ENCODE measurements around the gene PTCD3.

The PTCD3 gene

DNA sequence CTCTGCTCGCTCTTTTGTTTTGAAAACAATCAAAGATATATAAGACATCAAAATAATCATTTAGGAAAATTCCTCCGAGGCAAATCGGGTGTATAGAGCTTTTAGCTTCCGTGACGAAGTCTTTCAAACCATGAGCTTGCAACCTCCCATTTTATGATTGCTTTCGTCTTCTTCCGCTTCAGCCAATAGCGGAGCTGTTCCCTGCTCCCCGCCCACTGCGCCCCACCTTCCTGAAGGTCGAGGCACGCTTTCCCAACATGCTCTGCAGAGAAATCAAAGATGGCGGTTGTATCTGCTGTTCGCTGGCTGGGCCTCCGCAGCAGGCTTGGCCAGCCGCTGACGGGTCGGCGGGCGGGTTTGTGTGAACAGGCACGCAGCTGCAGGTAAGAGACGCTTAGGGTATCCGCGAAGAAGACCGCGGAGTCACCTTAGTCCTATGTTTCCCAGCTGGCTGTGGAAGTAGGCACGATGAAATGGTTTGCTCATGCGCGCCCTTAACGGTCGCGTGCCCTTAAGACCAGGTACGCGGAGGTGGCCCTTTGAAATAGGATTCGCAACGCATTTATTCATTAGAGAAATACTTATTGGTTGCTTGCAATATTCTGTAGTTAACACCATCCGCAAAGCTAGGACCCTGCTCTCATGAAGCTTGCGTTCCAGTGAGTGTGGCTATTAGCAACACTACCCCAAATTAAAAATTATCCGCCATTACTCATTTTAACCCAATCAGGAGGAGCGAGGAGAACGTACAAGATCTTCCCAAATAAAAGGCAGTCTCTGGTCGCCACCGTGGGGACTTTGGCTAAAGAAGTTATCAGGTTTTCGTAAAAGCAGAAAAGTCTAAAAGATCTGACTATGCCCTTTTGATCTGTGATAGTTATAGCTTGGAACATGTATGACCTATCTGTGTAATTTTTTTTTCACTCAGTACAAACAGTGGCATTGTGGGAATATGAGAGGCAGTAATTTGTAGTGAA, at the start of gene PTCD3:
TSS of gene PTCD3 (plus strand) at position 267 of the 977 bp plus-strand sequence. CDS start at position 280, 13 bp downstream.
- DNase-seq (ENCODE audit: low read depth in 2 of 2), result peak; percentile 91 to 92

DNA sequence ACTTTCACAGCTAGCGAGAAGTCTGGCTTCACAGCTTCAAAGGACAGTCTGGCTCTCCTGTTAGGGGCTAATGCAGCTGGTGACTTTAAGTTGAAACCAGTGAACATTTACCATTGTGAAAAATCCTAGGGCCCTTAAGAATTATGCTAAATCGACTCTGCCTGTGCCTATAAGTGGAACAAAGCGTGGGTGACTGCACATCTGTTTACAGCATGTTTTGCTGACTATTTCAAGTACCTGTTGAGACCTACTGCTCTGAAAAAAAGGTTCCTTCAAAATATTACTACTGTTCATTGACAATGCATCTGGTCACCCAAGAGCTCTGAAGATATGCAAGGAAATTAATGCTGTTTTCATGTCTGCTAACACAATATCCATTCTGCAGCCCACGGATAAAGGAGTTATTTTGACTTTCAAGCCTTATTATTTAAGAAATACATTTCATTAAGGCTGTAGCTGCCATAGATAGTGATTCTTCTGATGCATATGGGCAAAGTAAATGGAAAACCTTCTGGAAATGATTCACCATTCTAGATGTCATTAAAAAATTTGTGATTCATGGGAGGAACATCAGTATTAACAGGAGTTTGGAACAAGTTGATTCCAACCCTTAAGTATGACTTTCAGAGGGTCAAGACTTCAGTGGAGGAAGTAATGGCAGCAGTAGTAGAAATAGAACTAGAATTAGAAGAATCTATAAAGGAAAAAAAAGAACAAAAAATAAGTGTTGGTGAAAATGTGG, 49.3 kb upstream of the PTCD3 start:
- DNase-seq (ENCODE audit: low read depth in 2 of 2), result no peak

DNA sequence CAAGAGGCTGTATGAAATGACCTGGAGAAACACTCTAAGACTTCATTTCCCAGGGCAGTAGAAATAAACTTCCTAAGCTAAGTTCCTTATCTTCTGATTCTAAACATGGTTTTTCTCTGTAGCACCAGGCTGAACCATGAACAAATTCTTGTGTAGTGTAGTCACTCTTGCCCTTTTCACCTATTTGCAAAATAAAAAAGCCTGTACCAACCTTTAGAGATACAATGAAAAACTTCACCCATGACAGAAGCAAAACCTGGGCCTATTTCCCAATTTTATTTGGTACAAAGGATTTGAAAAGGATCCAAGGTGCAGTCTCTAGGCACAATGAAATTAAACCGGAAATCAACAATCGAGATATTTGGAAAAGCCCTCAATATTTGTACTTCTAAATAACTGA, 44.0 kb upstream of the PTCD3 start:
- DNase-seq (ENCODE audit: low read depth in 2 of 2), result no peak

DNA sequence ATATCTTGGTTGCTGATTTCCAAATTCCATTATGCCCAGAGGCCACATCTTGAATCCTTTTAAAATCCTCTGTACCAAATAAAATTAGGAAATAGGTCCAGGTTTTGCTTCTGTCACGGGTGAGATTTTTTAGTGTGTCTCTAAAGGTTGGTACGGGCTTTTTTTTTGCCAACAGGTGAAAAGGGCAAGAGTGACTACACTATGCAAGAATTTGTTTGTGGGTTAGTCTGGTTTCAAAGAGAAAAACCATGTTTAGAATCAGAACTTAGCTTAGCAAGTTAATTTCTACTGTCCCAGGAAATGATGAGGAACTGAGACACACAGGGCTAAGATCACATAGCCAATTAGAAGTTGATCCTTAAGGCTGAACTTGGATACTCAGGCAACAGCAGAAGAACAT, 42.0 kb upstream of the PTCD3 start:
- DNase-seq (ENCODE audit: low read depth in 2 of 2), result no peak

GRCh38 chr2:86065512-86065911, 40.5 kb upstream of the PTCD3 start:
- no peak for DNase-seq (ENCODE audit: low read depth in 2 of 2)

GRCh38 chr2:86066007-86066578, 39.9 kb upstream of the PTCD3 start:
- no peak for DNase-seq (ENCODE audit: low read depth in 2 of 2)

GRCh38 chr2:86066915-86067314, 39.1 kb upstream of the PTCD3 start:
- DNase-seq (ENCODE audit: low read depth in 2 of 2), result no peak

DNA sequence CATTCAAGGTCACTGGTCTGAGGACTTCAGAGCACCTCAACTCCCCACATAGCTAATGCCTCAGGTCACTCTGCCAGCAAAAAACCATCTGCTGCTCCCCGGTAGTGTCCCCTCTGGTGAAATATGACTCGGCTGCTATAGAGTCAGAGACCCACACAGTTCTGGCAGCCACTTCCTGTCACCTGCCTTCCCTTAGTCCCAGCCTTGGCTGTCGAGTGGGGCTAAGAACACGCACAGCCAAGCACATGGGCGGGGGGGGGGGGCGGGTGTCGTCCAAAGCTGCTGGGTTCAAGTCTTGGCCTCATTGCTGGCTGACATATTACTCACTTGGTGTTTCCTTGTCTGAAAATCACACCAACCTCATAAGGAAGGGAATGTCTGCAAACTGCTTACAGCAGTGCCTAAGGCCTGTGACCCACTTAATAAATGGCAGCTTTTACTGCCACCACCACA, 37.9 kb upstream of the PTCD3 start:
- DNase-seq (ENCODE audit: low read depth in 2 of 2), result peak in 1 of 2 donors; percentile 4

GRCh38 chr2:86068648-86069047, 37.4 kb upstream of the PTCD3 start:
- no peak for DNase-seq (ENCODE audit: low read depth in 2 of 2)

GRCh38 chr2:86069091-86069685, 36.8 kb upstream of the PTCD3 start:
- DNase-seq (ENCODE audit: low read depth in 2 of 2), result no peak

- DNase-seq (ENCODE audit: low read depth in 2 of 2), result no peak
Observed at GRCh38 chr2:86069783-86070339, 36.2 kb upstream of the PTCD3 start.

- DNase-seq (ENCODE audit: low read depth in 2 of 2), result no peak
Observed at GRCh38 chr2:86070868-86071267, 35.2 kb upstream of the PTCD3 start.

DNA sequence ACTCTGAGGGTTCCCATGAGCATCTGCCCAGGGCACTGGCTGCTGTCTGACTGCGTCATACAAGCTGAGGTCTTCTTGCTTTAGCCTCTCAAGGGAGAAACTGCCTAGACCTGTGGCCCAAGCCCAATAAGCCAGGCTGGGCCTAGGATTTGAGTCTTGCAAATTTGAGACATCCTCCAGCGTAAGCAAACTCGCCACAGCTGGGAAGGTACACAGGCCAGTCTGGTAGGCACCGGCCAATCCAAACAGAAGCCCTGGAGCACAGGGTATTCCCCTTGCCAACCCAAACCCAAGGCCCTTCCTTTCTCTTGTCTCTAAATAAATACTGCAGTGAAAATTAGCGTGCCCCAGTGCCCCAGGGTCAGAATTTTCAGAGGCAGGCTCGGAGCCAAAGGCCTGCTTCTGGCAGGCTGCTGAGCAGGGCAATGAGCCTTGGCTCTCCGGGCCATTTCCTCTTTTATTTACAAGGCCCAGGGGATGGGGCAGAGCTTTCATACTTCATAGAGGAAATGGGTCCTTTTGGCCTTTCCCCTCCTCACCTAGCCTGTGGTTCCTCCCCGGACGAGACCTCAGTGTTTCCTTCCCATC, 33.7 kb upstream of the PTCD3 start:
- no peak for DNase-seq (ENCODE audit: low read depth in 2 of 2)

DNA sequence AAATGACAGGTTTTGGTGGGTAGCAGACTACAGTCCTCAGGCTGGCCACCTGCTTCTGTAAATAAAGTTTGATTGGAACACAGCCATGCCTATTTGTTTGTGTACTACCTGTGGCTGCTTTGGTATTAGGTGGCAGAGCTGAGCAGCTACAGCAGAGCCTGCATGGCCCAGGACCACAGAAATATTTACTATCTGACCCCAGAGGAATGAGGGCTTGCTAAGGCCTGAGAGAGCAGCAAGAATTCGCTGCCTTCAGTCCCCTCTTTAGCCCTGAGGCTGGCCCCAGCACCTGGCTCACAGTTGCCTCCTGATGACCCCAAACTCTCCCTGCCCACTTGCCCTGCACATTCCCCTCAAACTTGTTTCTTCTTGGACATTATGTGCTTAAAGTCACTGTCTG, 32.8 kb upstream of the PTCD3 start:
- no peak for DNase-seq (ENCODE audit: low read depth in 2 of 2)

GRCh38 chr2:86074256-86074655, 31.8 kb upstream of the PTCD3 start:
- DNase-seq (ENCODE audit: low read depth in 2 of 2), result no peak

GRCh38 chr2:86074811-86075210, 31.2 kb upstream of the PTCD3 start:
- DNase-seq (ENCODE audit: low read depth in 2 of 2), result no peak

GRCh38 chr2:86075886-86076285, 30.1 kb upstream of the PTCD3 start:
- DNase-seq (ENCODE audit: low read depth in 2 of 2), result no peak

DNA sequence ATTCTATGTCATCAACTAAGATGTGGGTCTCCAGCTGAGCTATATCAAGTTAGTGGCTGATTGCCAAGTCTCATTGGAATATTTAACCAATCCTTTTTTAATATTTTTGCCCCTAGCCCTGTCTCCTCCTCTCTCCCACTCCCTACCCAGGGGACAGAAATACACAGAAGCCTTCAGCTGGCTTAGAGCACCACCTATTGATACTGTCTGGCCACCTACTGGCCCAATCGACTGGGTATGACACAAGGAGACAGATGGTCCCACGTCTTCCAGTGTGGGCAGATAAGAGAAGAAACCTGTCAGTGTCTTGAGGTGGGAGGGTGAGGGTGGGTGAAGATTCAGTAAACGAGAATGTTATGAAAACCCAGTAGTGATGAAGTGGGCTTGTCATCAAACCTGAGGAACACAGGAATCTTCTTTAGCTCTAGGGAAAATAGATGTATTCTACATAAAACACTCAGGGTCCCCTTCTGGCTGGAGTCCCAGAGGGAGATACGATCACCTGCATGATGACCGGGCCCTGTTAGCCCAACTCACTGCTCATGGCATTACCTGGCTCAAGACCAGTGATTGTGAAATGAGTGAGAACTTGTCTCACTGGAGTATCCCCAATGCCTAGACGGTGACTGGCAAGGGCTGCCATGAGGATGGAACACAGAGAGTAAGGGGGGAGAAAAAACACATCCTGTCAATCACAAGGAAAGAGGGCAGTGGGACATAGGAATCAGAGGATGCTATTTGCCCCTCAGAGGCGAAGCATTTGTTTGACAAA, 27.1 kb upstream of the PTCD3 start:
- DNase-seq (ENCODE audit: low read depth in 2 of 2), result no peak

DNA sequence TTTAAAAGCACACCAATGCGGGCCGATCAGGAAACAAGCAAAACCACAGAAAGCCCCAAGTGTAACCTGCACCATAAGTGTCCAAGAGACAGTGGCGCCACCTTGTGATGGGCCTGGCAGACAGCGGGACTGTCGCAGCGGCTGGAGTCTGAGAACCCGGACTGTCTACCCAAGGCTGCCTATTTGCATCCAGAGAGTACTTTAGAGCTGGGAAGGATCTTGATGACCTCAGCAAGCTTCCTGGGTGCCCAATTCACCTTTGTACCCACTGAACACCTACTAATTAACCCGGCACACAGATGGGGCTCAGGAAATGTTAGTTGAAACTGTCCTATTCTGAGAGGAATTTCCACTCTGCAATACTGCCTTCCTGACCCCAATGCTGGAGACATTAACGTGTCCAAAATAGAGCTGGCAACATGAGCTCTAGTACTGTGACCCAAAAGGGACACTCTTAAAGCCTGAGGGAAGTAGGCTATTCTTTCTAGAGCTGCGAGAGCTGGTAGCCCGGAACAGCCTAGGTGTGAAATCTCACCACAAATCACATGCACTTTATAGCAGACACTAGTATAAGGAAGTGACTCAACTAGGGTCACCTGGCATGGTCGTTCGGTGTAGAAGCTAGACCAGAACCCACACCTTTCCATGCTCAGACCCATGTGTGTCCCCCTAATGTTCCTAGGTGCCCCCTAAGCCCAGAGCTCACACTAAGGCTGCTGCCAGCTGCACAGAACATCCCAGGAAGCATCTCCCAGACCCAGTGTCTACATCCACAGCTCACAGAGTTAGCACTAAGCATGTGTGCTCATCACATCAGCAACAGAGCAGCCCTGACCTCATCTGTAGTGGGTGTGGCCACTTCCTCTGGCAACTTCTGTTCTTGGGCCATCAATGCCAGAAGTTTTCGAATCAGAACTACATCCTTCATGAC, 25.8 kb upstream of the PTCD3 start:
- DNase-seq (ENCODE audit: low read depth in 2 of 2), result peak; percentile 57 to 67
